Uterus (tissue), 2 donors: ENCODE data around the gene CHD8.

Source experiments
- POLR2A ChIP-seq, 2 donors: fragments of 450-650 bp; IDR thresholded peaks; one replicate each; pipeline ENCODE4 v1.6.1; 2016; ENCODE audit warnings: antibody characterized with exemption in 2 of 2, mild to moderate bottlenecking in 1 of 2, moderate library complexity in 1 of 2
- TF ChIP-seq, protein P1 (sequence below), 4 experiments: fragments of 200-600 bp in 2 of 4; fragments of 450-650 bp in 2 of 4; sonication (generic) in 2 of 4; IDR thresholded peaks; one replicate each; pipeline ENCODE4 v1.5.1; 2016 to 2019; ENCODE audit warnings: antibody characterized with exemption in 4 of 4, mild to moderate bottlenecking in 2 of 4, moderate library complexity in 1 of 4

DNA sequence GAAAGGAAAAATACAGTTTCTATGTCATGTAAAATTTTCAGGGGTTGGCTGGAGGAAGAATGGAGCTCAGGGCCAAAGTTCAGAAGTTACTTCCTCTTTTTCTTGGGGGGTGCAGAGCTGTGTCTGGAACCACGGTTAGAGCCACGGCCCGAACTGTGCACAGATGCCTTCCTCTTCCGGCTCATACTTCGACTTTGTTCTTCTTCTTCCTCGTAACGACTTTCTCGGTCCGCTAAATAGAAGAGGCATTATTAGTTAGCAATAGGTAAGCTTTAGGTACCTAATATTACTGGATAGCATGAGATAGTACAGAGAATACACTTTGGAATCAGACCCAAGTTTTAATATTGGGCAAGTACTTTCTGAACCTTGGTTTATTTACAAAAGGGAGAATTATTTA is 103.3 kb downstream of the CHD8 start:
- TF ChIP-seq, protein P1, sequence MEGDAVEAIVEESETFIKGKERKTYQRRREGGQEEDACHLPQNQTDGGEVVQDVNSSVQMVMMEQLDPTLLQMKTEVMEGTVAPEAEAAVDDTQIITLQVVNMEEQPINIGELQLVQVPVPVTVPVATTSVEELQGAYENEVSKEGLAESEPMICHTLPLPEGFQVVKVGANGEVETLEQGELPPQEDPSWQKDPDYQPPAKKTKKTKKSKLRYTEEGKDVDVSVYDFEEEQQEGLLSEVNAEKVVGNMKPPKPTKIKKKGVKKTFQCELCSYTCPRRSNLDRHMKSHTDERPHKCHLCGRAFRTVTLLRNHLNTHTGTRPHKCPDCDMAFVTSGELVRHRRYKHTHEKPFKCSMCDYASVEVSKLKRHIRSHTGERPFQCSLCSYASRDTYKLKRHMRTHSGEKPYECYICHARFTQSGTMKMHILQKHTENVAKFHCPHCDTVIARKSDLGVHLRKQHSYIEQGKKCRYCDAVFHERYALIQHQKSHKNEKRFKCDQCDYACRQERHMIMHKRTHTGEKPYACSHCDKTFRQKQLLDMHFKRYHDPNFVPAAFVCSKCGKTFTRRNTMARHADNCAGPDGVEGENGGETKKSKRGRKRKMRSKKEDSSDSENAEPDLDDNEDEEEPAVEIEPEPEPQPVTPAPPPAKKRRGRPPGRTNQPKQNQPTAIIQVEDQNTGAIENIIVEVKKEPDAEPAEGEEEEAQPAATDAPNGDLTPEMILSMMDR (IDR thresholded peaks at IDR 0.05): no peak
- TF ChIP-seq POLR2A (IDR thresholded peaks at IDR 0.05): no peak
